Activated CD4-positive, alpha-beta T cell treated with anti-CD3 and anti-CD28 coated beads, Interleukin-2, Interleukin-6, amounts not matched to agents 100 ng/mL and 50 ng/mL, durations not matched to agents 16 hours and 8 hours (primary cell): ENCODE results near the gene OR5H15.
"Not testable (repeated sequence)": the region's sequence is repeated elsewhere in the genome, so short reads cannot be mapped to it uniquely, and the experiment has no call there.

Experiments
- DNase-seq: peaks from one replicate; pipeline ENCODE4 v3.0.0-alpha.2; 2020

The OR5H15 gene

GRCh38 chr3:98166396-98166795 lies at the start of gene OR5H15:
TSS of gene OR5H15 (plus strand) at chr3:98166696. CDS start at chr3:98168700, 2,004 bp downstream.
- no peak for DNase-seq

GRCh38 chr3:98130421-98130820 lies 36.1 kb upstream of the OR5H15 start, which contains the start of gene OR5H1:
TSS of gene OR5H1 (plus strand) at chr3:98130721. CDS start at chr3:98132698, 1,977 bp downstream.
- DNase-seq, result no peak

GRCh38 chr3:98136631-98137030 lies 29.9 kb upstream of the OR5H15 start:
- no peak for DNase-seq

GRCh38 chr3:98137826-98138557 lies 28.5 kb upstream of the OR5H15 start:
- not testable (repeated sequence) for DNase-seq

- no peak for DNase-seq
These were observed 26.0 kb upstream of the OR5H15 start for GRCh38 chr3:98140531-98140930.

- no peak for DNase-seq
These were observed 19.3 kb upstream of the OR5H15 start, which contains the start of gene OR5H14 for GRCh38 chr3:98147179-98147578. TSS of gene OR5H14 (plus strand) at chr3:98147479. CDS start at chr3:98149386, 1,907 bp downstream.

- DNase-seq, result no peak
These were observed 17.7 kb upstream of the OR5H15 start for GRCh38 chr3:98148751-98149150.

- not testable (repeated sequence) for DNase-seq
These were observed 17.0 kb upstream of the OR5H15 start for GRCh38 chr3:98149456-98149855.

GRCh38 chr3:98151241-98151640 lies 15.3 kb upstream of the OR5H15 start:
- DNase-seq, result no peak

GRCh38 chr3:98171071-98171470 lies 4.6 kb downstream of the OR5H15 start:
- no peak for DNase-seq

- no peak for DNase-seq
These were observed 6.1 kb downstream of the OR5H15 start for GRCh38 chr3:98172621-98173020.

GRCh38 chr3:98180319-98180890 lies 13.9 kb downstream of the OR5H15 start:
- DNase-seq, result no peak

- no peak for DNase-seq
These were observed 15.7 kb downstream of the OR5H15 start for GRCh38 chr3:98182196-98182595.

- DNase-seq, result peak; percentile 3
These were observed 18.7 kb downstream of the OR5H15 start for GRCh38 chr3:98185180-98185579.

- peak; percentile 45 for DNase-seq
These were observed 22.0 kb downstream of the OR5H15 start for GRCh38 chr3:98188545-98188944.

- DNase-seq, result not testable (repeated sequence)
These were observed 24.4 kb downstream of the OR5H15 start for GRCh38 chr3:98190911-98191310.

- DNase-seq, result not testable (repeated sequence)
These were observed 29.8 kb downstream of the OR5H15 start for GRCh38 chr3:98196293-98196692.

- DNase-seq, result no peak
These were observed 32.5 kb downstream of the OR5H15 start for GRCh38 chr3:98199020-98199419.

- DNase-seq, result no peak
These were observed 42.7 kb downstream of the OR5H15 start for GRCh38 chr3:98209244-98209643.

GRCh38 chr3:98213276-98213675 lies 46.8 kb downstream of the OR5H15 start:
- no peak for DNase-seq

- no peak for DNase-seq
These were observed 48.6 kb downstream of the OR5H15 start for GRCh38 chr3:98215051-98215450.
